Measurements from ENCODE around the gene DPEP2. TPM values are rescaled to one million over a fixed set of nuclear protein-coding genes. Genes with fewer than 3 reads are reported as not detected.

Gene DPEP2
- total and polyA plus RNA-seq, 2 donors from 2014 or later: 0.99 to 3.1 TPM

DNA sequence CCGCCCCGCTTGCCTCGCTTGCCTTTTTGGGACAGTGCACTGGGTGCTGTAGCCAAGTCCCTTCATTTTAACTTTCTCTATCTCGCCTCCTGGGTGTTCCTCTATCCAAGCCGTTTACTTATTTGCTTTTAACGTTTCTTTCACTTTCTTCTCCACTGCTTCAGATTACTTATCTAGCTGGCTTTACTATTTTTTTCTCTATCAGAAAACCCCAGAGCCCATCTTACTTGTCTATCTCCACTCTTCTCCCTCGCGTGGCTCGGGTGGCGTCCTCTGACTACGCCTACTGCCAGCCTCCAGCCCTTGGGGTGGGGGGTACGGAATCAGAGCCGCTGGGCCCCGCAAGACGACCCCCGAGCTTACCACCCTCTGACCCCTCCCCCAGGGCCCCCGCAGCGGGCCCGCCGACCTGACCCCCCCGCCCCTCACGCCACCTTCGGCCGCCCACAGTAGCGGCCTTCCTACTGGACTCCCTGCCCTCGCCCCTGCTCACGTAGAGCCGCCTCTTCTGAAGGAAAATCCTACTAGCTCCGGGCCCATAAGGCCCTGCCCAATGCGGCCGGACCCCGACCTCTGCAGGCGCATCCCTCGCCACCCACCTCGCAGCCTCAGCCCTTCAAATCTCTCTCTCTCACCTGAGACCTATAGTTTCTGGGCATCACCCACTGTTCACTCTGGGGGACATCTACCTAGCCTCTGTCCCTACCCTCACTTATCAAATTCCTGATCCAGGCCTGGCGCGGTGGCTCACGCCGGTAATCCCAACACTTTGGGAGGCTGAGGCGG is 29.8 kb downstream of the DPEP2 start:
- peaks cover 0 to 21% (median 7%) of the 10 kb centered on the region in 3 donors for H3K4me1 ChIP-seq (ENCODE audit: control insufficient read depth in 2 of 3, insufficient read depth in 2 of 3, low read depth in 1 of 3, low read length in 3 of 3)
- no peak for FAIRE-seq
- peak overlapping the region; percentile 59 to 83 for H3K27ac ChIP-seq (ENCODE audit: low read depth in 2 of 2, low read length in 2 of 2)
- no peaks in the 10 kb centered on the region for H3K27me3 ChIP-seq (ENCODE audit: control insufficient read depth, insufficient read depth, low read length)
- intact Hi-C loops (cut with DNase I): no loop called here
- TF ChIP-seq, protein P1, sequence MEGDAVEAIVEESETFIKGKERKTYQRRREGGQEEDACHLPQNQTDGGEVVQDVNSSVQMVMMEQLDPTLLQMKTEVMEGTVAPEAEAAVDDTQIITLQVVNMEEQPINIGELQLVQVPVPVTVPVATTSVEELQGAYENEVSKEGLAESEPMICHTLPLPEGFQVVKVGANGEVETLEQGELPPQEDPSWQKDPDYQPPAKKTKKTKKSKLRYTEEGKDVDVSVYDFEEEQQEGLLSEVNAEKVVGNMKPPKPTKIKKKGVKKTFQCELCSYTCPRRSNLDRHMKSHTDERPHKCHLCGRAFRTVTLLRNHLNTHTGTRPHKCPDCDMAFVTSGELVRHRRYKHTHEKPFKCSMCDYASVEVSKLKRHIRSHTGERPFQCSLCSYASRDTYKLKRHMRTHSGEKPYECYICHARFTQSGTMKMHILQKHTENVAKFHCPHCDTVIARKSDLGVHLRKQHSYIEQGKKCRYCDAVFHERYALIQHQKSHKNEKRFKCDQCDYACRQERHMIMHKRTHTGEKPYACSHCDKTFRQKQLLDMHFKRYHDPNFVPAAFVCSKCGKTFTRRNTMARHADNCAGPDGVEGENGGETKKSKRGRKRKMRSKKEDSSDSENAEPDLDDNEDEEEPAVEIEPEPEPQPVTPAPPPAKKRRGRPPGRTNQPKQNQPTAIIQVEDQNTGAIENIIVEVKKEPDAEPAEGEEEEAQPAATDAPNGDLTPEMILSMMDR (IDR thresholded peaks at IDR 0.05; ENCODE audit: borderline replicate concordance, extremely low read depth, insufficient read depth): no peak
- peak overlapping the region; percentile 0 to 81 (median 1) for H3K9ac ChIP-seq (ENCODE audit: low read length in 3 of 3)
- H3K36me3 ChIP-seq (ENCODE audit: control insufficient read depth in 2 of 3, insufficient read depth in 3 of 3, low read length in 3 of 3): no peaks in the 10 kb centered on the region
- H3K4me3 ChIP-seq (ENCODE audit: low read length in 3 of 3): peak overlapping the region; percentile 58 to 93 (median 68)
- peak in 4 of 5 donors; percentile 29 to 82 (median 57) for DNase-seq
- no peaks in the 10 kb centered on the region for H3K9me3 ChIP-seq (ENCODE audit: control insufficient read depth in 2 of 3, insufficient read depth in 1 of 3, low read length in 3 of 3)

DNA sequence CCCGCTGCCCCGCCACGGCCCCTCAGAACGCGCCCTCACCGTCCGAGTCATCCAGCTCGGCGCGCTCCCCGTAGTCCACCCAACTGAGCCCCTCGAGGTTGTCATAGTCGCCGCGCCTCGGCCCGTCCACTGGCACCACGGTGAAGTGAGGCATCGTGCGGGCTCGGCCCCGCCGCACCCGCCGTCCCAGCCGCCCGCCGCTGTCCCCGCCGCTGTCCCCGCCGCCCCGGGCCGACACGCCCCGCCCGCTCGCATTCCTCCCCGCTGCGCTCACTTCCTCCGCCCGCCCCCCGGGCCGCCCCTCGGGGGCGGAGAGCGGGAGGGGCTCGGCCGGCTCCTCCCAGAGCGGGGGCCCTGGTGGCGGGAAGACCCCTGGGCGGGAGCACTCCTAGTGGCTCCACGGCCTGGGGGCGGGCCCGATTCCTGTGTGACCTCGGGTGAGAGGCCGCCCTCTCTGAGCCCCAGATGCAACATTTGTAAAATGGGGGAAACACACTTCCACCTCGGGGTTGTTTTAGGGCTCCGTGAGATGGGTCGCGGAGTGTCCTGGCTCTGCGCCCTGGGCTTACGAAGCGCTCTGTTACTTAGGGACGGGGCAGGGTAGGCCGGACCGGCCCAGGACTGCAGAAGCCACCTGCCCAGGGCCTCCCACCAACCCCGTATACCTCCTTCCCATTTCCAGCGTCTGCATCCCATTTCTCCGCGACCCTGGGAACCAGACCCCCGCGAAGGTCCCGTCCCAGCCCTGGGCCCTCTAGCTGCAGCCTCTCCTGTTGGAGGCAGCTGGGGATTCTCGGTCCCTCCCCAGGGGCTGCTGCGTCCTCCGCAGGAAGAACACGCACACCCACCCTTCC is 30.7 kb downstream of the DPEP2 start, which contains the start of gene SLC12A4:
Gene SLC12A4 (minus strand): TSS at position 238 of the 854 bp plus-strand sequence. CDS start 84 bp downstream, at position 154.
- Histone ChIP-seq H3K27ac (ENCODE audit: low read depth in 2 of 2, low read length in 2 of 2) (peak within 1 kb of the TSS; percentile 93 to 95), H3K4me3 (ENCODE audit: low read length in 3 of 3) (peak within 1 kb of the TSS; percentile 70 to 93 (median 75)), H3K9ac (ENCODE audit: low read length in 3 of 3) (peak within 1 kb of the TSS; percentile 4 to 98 (median 64)), H3K4me1 (ENCODE audit: control insufficient read depth in 2 of 3, insufficient read depth in 2 of 3, low read depth in 1 of 3, low read length in 3 of 3) (peaks cover 0 to 22% (median 7%) of the 10 kb centered on the region in 3 donors), H3K27me3 (ENCODE audit: control insufficient read depth, insufficient read depth, low read length) (no peaks in the 10 kb centered on the region), H3K36me3 (ENCODE audit: control insufficient read depth in 2 of 3, insufficient read depth in 3 of 3, low read length in 3 of 3) (no peaks in the 10 kb centered on the region), H3K9me3 (ENCODE audit: control insufficient read depth in 2 of 3, insufficient read depth in 1 of 3, low read length in 3 of 3) (no peaks in the 10 kb centered on the region)
- intact Hi-C loops (cut with DNase I): no loop called here
- TF ChIP-seq, protein P1 (IDR thresholded peaks at IDR 0.05; ENCODE audit: borderline replicate concordance, extremely low read depth, insufficient read depth): no peak
- FAIRE-seq: no peak
- DNase-seq: peak; percentile 90 to 98 (median 94)

DNA sequence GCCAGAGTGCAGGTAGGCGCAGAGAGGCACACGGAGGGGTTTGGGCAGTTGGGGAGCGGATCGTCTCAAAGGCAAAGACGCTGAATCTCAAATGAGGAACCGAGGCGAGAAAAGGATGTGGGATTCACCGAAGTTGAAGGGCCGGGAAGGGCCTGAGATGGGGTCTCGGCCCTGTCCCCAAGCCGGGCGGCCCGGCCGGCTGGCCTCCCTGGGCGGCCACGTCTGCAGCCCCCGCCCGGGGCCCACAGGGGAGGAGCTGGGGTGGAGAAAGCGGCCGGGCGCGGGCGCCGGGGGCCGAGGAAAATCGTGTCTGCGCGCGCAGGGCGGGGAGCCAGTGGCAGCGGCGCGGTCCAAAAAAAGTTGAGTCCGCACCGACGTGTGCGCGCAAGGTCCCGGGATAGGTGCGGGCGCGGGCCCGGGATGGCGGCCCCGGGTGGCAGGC is 31.3 kb downstream of the DPEP2 start:
- Histone ChIP-seq H3K4me1 (ENCODE audit: control insufficient read depth in 2 of 3, insufficient read depth in 2 of 3, low read depth in 1 of 3, low read length in 3 of 3) (peaks cover 0 to 22% (median 7%) of the 10 kb centered on the region in 3 donors), H3K27ac (ENCODE audit: low read depth in 2 of 2, low read length in 2 of 2) (peak overlapping the region; percentile 93 to 95), H3K27me3 (ENCODE audit: control insufficient read depth, insufficient read depth, low read length) (no peaks in the 10 kb centered on the region), H3K9me3 (ENCODE audit: control insufficient read depth in 2 of 3, insufficient read depth in 1 of 3, low read length in 3 of 3) (no peaks in the 10 kb centered on the region), H3K9ac (ENCODE audit: low read length in 3 of 3) (peak overlapping the region; percentile 4 to 98 (median 64)), H3K4me3 (ENCODE audit: low read length in 3 of 3) (peak overlapping the region; percentile 70 to 93 (median 75)), H3K36me3 (ENCODE audit: control insufficient read depth in 2 of 3, insufficient read depth in 3 of 3, low read length in 3 of 3) (peaks cover 0 to 2% (median 0%) of the 10 kb centered on the region in 3 donors)
- intact Hi-C loops (cut with DNase I): no loop called here
- FAIRE-seq: no peak
- TF ChIP-seq, protein P1 (IDR thresholded peaks at IDR 0.05; ENCODE audit: borderline replicate concordance, extremely low read depth, insufficient read depth): no peak
- peak; percentile 31 to 86 (median 73) for DNase-seq
